Osteocyte (in vitro differentiated cells): Measurements from ENCODE around the gene ZNF764. TPM values are rescaled to one million over a fixed set of nuclear protein-coding genes. Genes with fewer than 3 reads are reported as not detected.

Experiments used
- DNase-seq: peaks from one replicate; pipeline ENCODE4 v3.0.0; 2021; ENCODE audit warnings: mixed read lengths; ENCODE audit not compliant: unreplicated experiment; ENCODE audit errors: extremely low spot score
- H3K27ac Mint-ChIP-seq: one replicate; pipeline ENCODE4 v1.8.0; 2021; ENCODE audit warnings: mild to moderate bottlenecking, mixed read lengths; ENCODE audit not compliant: unreplicated experiment
- H3K27me3 Mint-ChIP-seq: one replicate; pipeline ENCODE4 v1.8.0; 2021; ENCODE audit warnings: mixed read lengths; ENCODE audit not compliant: unreplicated experiment
- H3K36me3 Mint-ChIP-seq: one replicate; pipeline ENCODE4 v1.8.0; 2021; ENCODE audit warnings: mixed read lengths; ENCODE audit not compliant: unreplicated experiment
- H3K4me1 Mint-ChIP-seq: one replicate; pipeline ENCODE4 v1.8.0; 2021; ENCODE audit warnings: mixed read lengths; ENCODE audit not compliant: unreplicated experiment
- H3K4me3 Mint-ChIP-seq: one replicate; pipeline ENCODE4 v1.8.0; 2021; ENCODE audit warnings: mild to moderate bottlenecking, moderate library complexity, mixed read lengths; ENCODE audit not compliant: unreplicated experiment
- H3K9me3 Mint-ChIP-seq: one replicate; pipeline ENCODE4 v1.8.0; 2021; ENCODE audit warnings: mixed read lengths; ENCODE audit not compliant: unreplicated experiment
- microRNA-seq: library from miRNA; unstranded; fragments of <30 nt; microRNA quantifications from one replicate; pipeline ENCODE4 v1.1.0, GENCODE V29; 2020; ENCODE audit not compliant: unreplicated experiment
- total RNA-seq: library from RNA; stranded (reverse); gene quantifications from 2 replicates; pipeline ENCODE4 v1.2.1, GENCODE V29; 2021
- TF ChIP-seq, protein P1 (sequence below): fragments of 200-600 bp; sonication (generic); IDR thresholded peaks from 2 replicates; pipeline ENCODE4 v1.5.0; 2021; ENCODE audit warnings: antibody characterized with exemption, mild to moderate bottlenecking, moderate library complexity

Gene ZNF764
- total RNA-seq, 1 donor from 2014 or later = 12.1 TPM

DNA sequence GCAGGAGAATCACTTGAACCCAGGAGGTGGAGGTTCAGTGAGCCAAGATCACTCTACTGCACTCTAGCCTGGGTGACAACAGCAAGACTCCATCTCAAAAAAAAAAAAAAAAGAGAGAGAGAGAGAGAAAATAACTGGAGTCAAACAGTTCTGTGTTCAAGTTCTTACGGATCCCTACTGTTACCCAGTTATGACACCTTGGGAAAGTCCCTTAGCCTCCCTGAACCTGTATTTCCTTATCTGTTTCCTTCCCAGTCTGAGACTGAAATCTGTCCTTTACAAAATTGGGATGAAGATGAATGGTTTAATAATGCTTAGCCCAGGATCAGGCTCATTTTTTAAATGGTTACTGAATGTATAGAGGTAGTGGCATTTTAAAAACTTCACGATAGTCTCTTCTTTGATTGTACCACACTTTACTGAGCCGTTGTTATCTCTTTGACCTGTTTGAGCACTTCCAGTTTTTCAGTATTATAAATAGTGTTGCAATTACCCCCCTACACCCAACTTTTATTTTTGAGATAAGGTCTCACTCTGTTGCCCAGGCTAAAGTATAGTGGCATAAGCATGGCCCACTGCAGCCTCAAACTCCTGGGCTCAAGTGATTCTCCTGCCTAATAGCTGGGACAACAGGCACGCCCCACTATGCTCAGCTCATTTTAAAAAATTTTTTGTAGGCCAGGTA, 49.0 kb downstream of the ZNF764 start:
- H3K27ac Mint-ChIP-seq = no peak overlapping the region
- no peaks in the 10 kb centered on the region for H3K36me3 Mint-ChIP-seq
- no peaks in the 10 kb centered on the region for H3K9me3 Mint-ChIP-seq
- no peak overlapping the region for H3K4me3 Mint-ChIP-seq
- no peak for DNase-seq
- H3K27me3 Mint-ChIP-seq = peaks cover 10% of the 10 kb centered on the region
- TF ChIP-seq, protein P1, sequence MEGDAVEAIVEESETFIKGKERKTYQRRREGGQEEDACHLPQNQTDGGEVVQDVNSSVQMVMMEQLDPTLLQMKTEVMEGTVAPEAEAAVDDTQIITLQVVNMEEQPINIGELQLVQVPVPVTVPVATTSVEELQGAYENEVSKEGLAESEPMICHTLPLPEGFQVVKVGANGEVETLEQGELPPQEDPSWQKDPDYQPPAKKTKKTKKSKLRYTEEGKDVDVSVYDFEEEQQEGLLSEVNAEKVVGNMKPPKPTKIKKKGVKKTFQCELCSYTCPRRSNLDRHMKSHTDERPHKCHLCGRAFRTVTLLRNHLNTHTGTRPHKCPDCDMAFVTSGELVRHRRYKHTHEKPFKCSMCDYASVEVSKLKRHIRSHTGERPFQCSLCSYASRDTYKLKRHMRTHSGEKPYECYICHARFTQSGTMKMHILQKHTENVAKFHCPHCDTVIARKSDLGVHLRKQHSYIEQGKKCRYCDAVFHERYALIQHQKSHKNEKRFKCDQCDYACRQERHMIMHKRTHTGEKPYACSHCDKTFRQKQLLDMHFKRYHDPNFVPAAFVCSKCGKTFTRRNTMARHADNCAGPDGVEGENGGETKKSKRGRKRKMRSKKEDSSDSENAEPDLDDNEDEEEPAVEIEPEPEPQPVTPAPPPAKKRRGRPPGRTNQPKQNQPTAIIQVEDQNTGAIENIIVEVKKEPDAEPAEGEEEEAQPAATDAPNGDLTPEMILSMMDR = no peak
- H3K4me1 Mint-ChIP-seq = no peaks in the 10 kb centered on the region

Small RNA genes within 50 kb of the gene (microRNA-seq; reads per million reads assigned to microRNA genes)
- gene MIR4518 = not detected

Other genes with a start within 250 kb of the ZNF764 start
- gene CD2BP2, start 203.1 kb downstream of the ZNF764 start, total RNA-seq = 65.1 and 67.4 TPM in 2 replicates
- 47.0 and 49.0 TPM in 2 replicates for gene TBC1D10B, start 187.9 kb downstream of the ZNF764 start, total RNA-seq
- gene MYL11, start 183.6 kb downstream of the ZNF764 start, total RNA-seq = not detected in 2 replicates
- gene SEPTIN1, start 175.8 kb downstream of the ZNF764 start, total RNA-seq = 1.5 and 2.0 TPM in 2 replicates
- 12.7 and 13.2 TPM in 2 replicates for gene ZNF48, start 163.0 kb downstream of the ZNF764 start, total RNA-seq
- gene ZNF771, start 150.8 kb downstream of the ZNF764 start, total RNA-seq = 12.6 and 12.7 TPM in 2 replicates
- 26.8 and 30.3 TPM in 2 replicates for gene DCTPP1, start 128.3 kb downstream of the ZNF764 start, total RNA-seq
- gene SEPHS2, start 112.5 kb downstream of the ZNF764 start, total RNA-seq = 41.2 and 42.5 TPM in 2 replicates
- not detected in 2 replicates for gene ITGAL, start 85.6 kb downstream of the ZNF764 start, total RNA-seq
- 36.4 and 37.1 TPM in 2 replicates for gene ZNF768, start 31.8 kb downstream of the ZNF764 start, total RNA-seq
- gene ZNF747, start 23.5 kb downstream of the ZNF764 start, total RNA-seq = 4.3 and 4.8 TPM in 2 replicates
- 10.9 and 11.3 TPM in 2 replicates for gene ZNF688, start 13.3 kb upstream of the ZNF764 start, total RNA-seq
- 14.8 and 19.8 TPM in 2 replicates for gene ZNF785, start 27.3 kb upstream of the ZNF764 start, total RNA-seq
- 8.8 and 9.1 TPM in 2 replicates for gene ZNF689, start 52.0 kb upstream of the ZNF764 start, total RNA-seq
- 44.7 and 52.0 TPM in 2 replicates for gene PRR14, start 92.6 kb upstream of the ZNF764 start, total RNA-seq
- gene FBRS, start 100.1 kb upstream of the ZNF764 start, total RNA-seq = 66.5 and 67.4 TPM in 2 replicates
- 69.2 and 73.5 TPM in 2 replicates for gene SRCAP, start 140.8 kb upstream of the ZNF764 start, total RNA-seq
- gene PHKG2, start 190.1 kb upstream of the ZNF764 start, total RNA-seq = 28.6 and 31.1 TPM in 2 replicates
- 5.0 and 9.7 TPM in 2 replicates for gene CFAP119, start 203.7 kb upstream of the ZNF764 start, total RNA-seq
- gene RNF40, start 203.9 kb upstream of the ZNF764 start, total RNA-seq = 116 and 118 TPM in 2 replicates
- gene ZNF629, start 228.8 kb upstream of the ZNF764 start, total RNA-seq = 26.7 and 27.2 TPM in 2 replicates